SU-DHL-6 (cell line): ENCODE results near the gene SETD4.

Source experiments
- H2AFZ ChIP-seq: fragments of 200-600 bp; sonication (generic); 2 replicates; pipeline ENCODE4 v1.6.1; 2014; ENCODE audit warnings: low read depth, mild to moderate bottlenecking, moderate library complexity, mixed read lengths, antibody characterized with exemption, low read length; ENCODE audit not compliant: severe bottlenecking
- H3F3A ChIP-seq: fragments of 200-600 bp; shearing (Covaris generic); 2 replicates; pipeline ENCODE4 v1.6.0; 2016; ENCODE audit warnings: antibody characterized with exemption, mild to moderate bottlenecking; ENCODE audit not compliant: insufficient read depth
- H3K27ac ChIP-seq: fragments of 200-600 bp; sonication (generic); 2 replicates; pipeline ENCODE4 v1.5.1; 2016; ENCODE audit warnings: low read depth, mild to moderate bottlenecking, low read length, moderate library complexity, mixed read lengths
- H3K27me3 ChIP-seq: fragments of 200-600 bp; sonication (generic), shearing (Covaris generic); 2 replicates; pipeline ENCODE4 v1.6.0; 2014; ENCODE audit warnings: mild to moderate bottlenecking, low read length
- H3K36me3 ChIP-seq: fragments of 200-600 bp; sonication (generic); 2 replicates; pipeline ENCODE4 v1.6.1; 2014; ENCODE audit warnings: mild to moderate bottlenecking, low read length, mixed read lengths
- H3K4me2 ChIP-seq: fragments of 300-600, 200-600 bp; shearing (Covaris generic), sonication (generic); 2 replicates; pipeline ENCODE4 v1.6.0; 2014; ENCODE audit warnings: low read length, low read depth, mild to moderate bottlenecking; ENCODE audit not compliant: poor library complexity, severe bottlenecking
- H3K4me3 ChIP-seq: fragments of 200-600 bp; sonication (generic); 2 replicates; pipeline ENCODE4 v1.5.1; 2014; ENCODE audit warnings: antibody characterized with exemption, low read length, mild to moderate bottlenecking, mixed read lengths; ENCODE audit not compliant: insufficient read depth, poor library complexity, severe bottlenecking
- H3K79me2 ChIP-seq: fragments of 200-600 bp; sonication (generic); 2 replicates; pipeline ENCODE4 v1.6.1; 2014; ENCODE audit warnings: mild to moderate bottlenecking, low read length, moderate library complexity; ENCODE audit not compliant: insufficient read depth
- H3K9ac ChIP-seq: fragments of 200-600 bp; sonication (generic); 2 replicates; pipeline ENCODE4 v1.7.0; 2014; ENCODE audit warnings: mild to moderate bottlenecking, low read length
- H3K9me2 ChIP-seq: fragments of 200-600 bp; sonication (generic); replicated peaks from 2 replicates; pipeline ENCODE4 v1.6.1; 2014; ENCODE audit warnings: low read length; ENCODE audit not compliant: insufficient read depth
- H3K9me3 ChIP-seq: fragments of 200-600 bp; sonication (generic); 2 replicates; pipeline ENCODE4 v1.6.1; 2014; ENCODE audit warnings: low read length, mixed read lengths; ENCODE audit not compliant: insufficient read depth
- H4K20me1 ChIP-seq: fragments of 200-600 bp; sonication (generic); 2 replicates; pipeline ENCODE4 v1.6.1; 2014; ENCODE audit warnings: low read depth, mild to moderate bottlenecking, antibody characterized with exemption, low read length, moderate library complexity, mixed read lengths
- CTCF ChIP-seq: fragments of 200-600 bp; sonication (generic); IDR thresholded peaks from one replicate; pipeline ENCODE4 v1.5.1; 2017; ENCODE audit warnings: antibody characterized with exemption, mild to moderate bottlenecking, low read length, moderate library complexity; ENCODE audit not compliant: insufficient read depth, poor library complexity, severe bottlenecking
- EZH2phosphoT487 ChIP-seq: fragments of 200-600 bp; sonication (generic), shearing (Covaris generic); conservative IDR thresholded peaks from 2 replicates; pipeline ENCODE4 v1.6.1; 2018; ENCODE audit warnings: mild to moderate bottlenecking, antibody characterized with exemption, low read length, moderate library complexity, mixed read lengths

SETD4 gene

GRCh38 chr21:36077758-36078157, 17.4 kb upstream of the SETD4 start:
- H3K4me2 ChIP-seq = no peak overlapping the region
- H3K36me3 ChIP-seq = no peaks in the 10 kb centered on the region
- H2AFZ ChIP-seq = no peak overlapping the region
- H3K9ac ChIP-seq = no peak overlapping the region
- H3K9me3 ChIP-seq = no peaks in the 10 kb centered on the region
- H3K4me3 ChIP-seq = no peak overlapping the region
- no peaks in the 10 kb centered on the region for H3F3A ChIP-seq
- no peaks in the 10 kb centered on the region for H3K79me2 ChIP-seq
- no peaks in the 10 kb centered on the region for H3K9me2 ChIP-seq
- TF ChIP-seq EZH2phosphoT487 = no peak
- no peak for TF ChIP-seq CTCF
- H3K27ac ChIP-seq = no peak overlapping the region
- no peaks in the 10 kb centered on the region for H3K27me3 ChIP-seq
- H4K20me1 ChIP-seq = no peaks in the 10 kb centered on the region

- Histone ChIP-seq H3F3A (no peaks in the 10 kb centered on the region), H3K4me2 (no peak overlapping the region), H4K20me1 (no peaks in the 10 kb centered on the region)
These were observed 16.7 kb upstream of the SETD4 start for GRCh38 chr21:36076878-36077655.

GRCh38 chr21:36075953-36076352, 15.6 kb upstream of the SETD4 start:
- H4K20me1 ChIP-seq = no peaks in the 10 kb centered on the region

More at GRCh38 chr21:36076878-36077655, 16.7 kb upstream of the SETD4 start:
- no peaks in the 10 kb centered on the region for H3K9me3 ChIP-seq
- no peaks in the 10 kb centered on the region for H3K79me2 ChIP-seq
- no peak overlapping the region for H3K27ac ChIP-seq
- no peak overlapping the region for H2AFZ ChIP-seq
- no peaks in the 10 kb centered on the region for H3K9me2 ChIP-seq
- no peak for TF ChIP-seq CTCF
- no peak for TF ChIP-seq EZH2phosphoT487
- no peak overlapping the region for H3K9ac ChIP-seq
- no peaks in the 10 kb centered on the region for H3K27me3 ChIP-seq
- H3K36me3 ChIP-seq = no peaks in the 10 kb centered on the region
- H3K4me3 ChIP-seq = no peak overlapping the region

More at GRCh38 chr21:36075953-36076352, 15.6 kb upstream of the SETD4 start:
- Histone ChIP-seq H3K36me3 (no peaks in the 10 kb centered on the region), H3K27me3 (no peaks in the 10 kb centered on the region), H3K79me2 (no peaks in the 10 kb centered on the region), H3K27ac (no peak overlapping the region), H3K9me3 (no peaks in the 10 kb centered on the region), H3K4me3 (no peak overlapping the region), H3F3A (no peaks in the 10 kb centered on the region), H3K9ac (no peak overlapping the region), H3K4me2 (no peak overlapping the region), H3K9me2 (no peaks in the 10 kb centered on the region), H2AFZ (no peak overlapping the region)
- TF ChIP-seq CTCF (no peak), EZH2phosphoT487 (no peak)
